HG02852 (cell line): Measurements from ENCODE around the gene WDPCP.
A peak's percentile ranks its signal among the peaks of the same experiment; 100 is the strongest.
"Not testable (repeated sequence)": the region's sequence is repeated elsewhere in the genome, so short reads cannot be mapped to it uniquely, and the experiment has no call there.

Experiments
- ATAC-seq: cut with Tn5 transposase; IDR thresholded peaks from one replicate; pipeline ENCODE4 v1.9.1; 2021; ENCODE audit warnings: mild to moderate bottlenecking, moderate library complexity; ENCODE audit not compliant: unreplicated experiment

The WDPCP gene

GRCh38 chr2:63590626-63591408 is 2.5 kb upstream of the WDPCP start:
- no peak for ATAC-seq

- peak; percentile 9 for ATAC-seq
Observed at GRCh38 chr2:63589148-63589958, 1.1 kb upstream of the WDPCP start.

DNA sequence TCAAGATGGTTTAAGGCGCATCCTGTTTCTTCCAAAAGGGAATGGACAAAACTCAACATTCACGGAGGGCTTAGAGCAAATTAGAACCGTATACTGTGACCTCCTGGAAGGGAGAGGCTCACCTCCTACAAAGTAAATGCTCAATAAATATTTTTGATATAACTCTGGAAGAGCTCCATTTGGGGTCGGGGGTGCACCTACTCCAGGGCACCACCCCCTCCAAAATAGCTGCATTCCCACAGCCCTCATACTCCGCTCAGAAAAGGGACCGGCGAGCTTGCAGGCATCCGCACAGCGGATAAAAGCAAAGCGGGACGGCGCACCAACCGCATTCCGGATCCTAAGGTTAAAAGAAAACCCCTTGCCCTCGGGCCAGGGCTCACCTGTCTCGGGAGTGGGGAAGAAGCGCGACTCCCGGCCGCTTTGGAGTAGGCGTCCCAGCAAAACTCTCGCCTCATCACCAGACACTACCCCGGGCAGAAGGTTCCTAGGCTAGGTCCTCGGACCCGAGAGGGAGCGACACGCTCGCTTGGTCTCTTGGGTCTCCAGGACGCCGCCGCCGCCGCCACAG is 378 bp downstream of the WDPCP start:
- no peak for ATAC-seq

GRCh38 chr2:63582873-63583272 is 5.4 kb downstream of the WDPCP start:
- no peak for ATAC-seq

GRCh38 chr2:63581298-63581961 is 6.8 kb downstream of the WDPCP start:
- ATAC-seq = no peak

- no peak for ATAC-seq
Observed at GRCh38 chr2:63580651-63581297, 7.5 kb downstream of the WDPCP start.

DNA sequence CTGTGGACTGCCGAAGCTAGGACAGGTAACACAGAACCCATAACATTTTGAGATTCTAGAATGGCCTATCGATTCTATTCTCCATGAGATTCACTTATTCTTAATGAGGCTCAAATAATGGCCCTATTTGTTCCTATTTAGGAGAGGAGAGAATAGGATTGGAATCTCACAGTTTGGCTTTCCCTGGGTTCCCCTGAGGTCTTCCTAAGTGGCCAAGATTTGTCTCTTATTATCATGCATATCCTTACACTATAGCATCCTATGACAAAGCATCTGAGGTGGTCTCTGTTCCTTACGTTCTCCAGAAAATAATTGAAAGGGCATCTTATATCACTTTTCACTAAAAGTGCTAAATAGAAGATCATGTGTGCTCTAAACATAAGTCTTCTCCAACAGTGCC is 9.5 kb downstream of the WDPCP start:
- no peak for ATAC-seq

- ATAC-seq = no peak
Observed at GRCh38 chr2:63576546-63576945, 11.7 kb downstream of the WDPCP start.

DNA sequence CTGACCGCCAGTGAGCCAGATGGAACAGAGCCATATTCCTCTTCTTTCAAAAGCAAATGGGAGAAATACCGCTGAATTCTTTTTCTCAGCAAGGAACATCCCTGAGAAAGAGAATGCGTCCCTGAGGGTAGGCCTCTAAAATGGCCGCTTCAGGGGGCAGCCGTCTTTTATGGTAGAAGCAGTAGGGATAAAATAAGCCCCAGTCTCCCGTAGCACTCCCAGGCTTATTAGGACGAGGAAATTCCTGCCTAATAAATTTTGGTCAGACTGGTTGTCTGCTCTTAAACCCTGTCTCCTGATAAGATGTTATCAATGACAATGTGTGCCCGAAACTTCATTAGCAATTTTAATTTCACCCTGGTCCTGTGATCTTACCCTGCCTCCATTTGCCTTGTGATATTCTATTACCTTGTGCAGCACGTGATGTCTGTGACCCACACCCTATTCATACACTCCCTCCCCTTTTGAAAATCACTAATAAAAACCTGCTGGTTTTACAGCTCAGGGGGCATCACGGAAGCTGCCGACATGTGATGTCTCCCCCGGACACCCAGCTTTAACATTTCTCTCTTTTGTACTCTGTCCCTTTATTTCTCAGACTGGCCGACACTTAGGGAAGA is 14.4 kb downstream of the WDPCP start:
- not testable (repeated sequence) for ATAC-seq

GRCh38 chr2:63573026-63573425 is 15.3 kb downstream of the WDPCP start:
- not testable (repeated sequence) for ATAC-seq

- ATAC-seq = no peak
Observed at GRCh38 chr2:63572001-63572400, 16.3 kb downstream of the WDPCP start.

- ATAC-seq = no peak
Observed at GRCh38 chr2:63571291-63571690, 17.0 kb downstream of the WDPCP start.

DNA sequence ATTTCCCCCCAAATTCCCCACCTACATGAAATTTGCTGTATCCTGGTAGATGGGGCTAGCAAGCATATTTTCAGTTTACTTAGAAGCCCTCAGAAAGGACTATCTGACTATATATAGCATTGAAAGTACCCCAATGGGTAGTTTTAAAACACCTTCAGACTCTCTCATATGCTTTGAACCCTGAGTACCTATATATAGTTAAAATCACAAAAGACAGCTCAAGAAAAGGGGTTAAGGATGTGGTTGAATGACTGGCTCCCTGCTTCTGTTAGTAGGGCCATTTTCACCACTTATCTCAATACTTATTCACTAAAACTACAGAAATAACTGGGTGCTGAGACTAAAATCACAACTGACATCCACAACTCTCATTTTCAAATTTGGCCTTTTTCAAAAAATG is 18.5 kb downstream of the WDPCP start:
- ATAC-seq = peak; percentile 95

- no peak for ATAC-seq
Observed at GRCh38 chr2:63562751-63563150, 25.5 kb downstream of the WDPCP start.

- ATAC-seq = not testable (repeated sequence)
Observed at GRCh38 chr2:63558922-63559321, 29.4 kb downstream of the WDPCP start.

DNA sequence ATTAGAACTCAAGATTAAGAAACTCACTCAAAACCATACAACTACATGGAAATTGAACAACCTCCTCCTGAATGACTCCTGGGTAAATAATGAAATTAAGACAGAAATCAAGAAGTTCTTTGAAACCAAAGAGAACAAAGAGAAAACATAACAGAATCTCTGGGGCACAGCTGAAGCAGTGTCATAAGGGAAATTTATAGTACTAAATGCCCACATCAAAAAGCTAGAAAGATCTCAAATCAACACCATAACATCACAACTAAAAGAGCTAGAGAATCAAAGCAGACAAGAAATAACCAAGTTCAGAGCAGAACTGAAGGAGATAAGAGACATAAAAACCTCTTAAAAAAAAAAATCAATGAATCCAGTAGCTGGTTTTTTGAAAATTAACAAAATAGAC is 30.5 kb downstream of the WDPCP start:
- ATAC-seq = not testable (repeated sequence)

DNA sequence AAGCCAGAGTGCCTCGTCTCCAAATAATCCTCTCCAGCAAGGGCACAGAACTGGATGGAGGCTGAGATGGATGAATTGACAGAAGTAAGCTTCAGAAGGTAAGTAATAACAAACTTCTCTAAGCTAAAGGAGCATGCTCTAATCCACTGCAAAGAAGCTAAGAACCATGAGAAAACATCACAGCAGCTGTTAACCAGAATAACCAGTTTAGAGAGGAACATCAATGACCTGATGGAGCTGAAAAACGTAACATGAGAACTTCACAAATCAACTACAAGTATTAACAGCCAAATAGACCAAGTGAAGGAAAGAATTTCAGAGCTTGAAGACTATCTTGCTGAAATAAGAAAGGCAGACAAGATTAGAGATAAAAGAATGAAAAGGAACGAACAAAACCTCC is 32.3 kb downstream of the WDPCP start:
- no peak for ATAC-seq

DNA sequence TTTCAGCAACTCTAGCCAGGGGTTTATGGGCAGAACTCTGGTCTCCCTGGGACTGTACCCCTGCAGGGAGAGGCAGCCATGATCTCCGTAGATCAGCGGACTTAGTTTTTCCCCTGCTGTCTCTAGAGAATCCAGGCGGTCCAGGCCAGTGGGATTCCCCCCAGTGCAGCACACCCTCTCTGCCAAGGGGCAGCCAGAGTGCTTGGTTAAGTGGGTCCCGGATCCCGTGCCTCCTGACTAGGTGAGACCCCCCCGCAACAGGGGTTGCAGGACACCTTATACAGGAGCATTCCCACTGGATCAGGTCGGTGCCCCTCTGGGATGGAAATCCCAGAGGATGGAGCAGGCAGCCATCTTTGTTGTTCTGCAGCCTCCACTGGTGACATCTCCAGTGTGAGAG is 33.0 kb downstream of the WDPCP start:
- no peak for ATAC-seq

- ATAC-seq = no peak
Observed at GRCh38 chr2:63553049-63553448, 35.2 kb downstream of the WDPCP start.

DNA sequence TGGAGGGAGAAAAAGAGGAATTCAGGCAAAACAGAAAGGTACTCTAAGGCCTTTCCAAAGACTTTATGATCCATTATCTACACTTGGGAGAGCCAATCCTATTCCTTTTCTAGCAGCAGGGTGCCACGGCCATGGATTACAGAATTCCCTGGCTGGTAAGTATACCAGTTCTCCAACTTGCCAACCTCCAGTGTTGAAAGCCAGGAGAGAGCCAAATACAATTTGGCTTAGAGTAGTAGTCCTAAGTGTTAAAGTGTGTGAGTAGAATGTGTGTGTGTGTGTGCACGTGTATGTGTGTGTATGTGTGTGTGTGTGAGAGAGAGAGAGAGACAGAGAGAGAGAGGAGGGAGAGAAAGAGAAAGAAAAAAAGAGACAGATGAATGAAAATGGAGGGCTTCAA is 43.3 kb downstream of the WDPCP start:
- no peak for ATAC-seq
